ENCODE measurements around the gene TRIM33.

- TF ChIP-seq EZH2phosphoT487 (IDR thresholded peaks at IDR 0.05; ENCODE audit: insufficient read depth, low read depth) (no peak), EZH2 (IDR thresholded peaks at IDR 0.05; ENCODE audit: insufficient read depth, poor library complexity, severe bottlenecking) (no peak)
These were observed 151.2 kb downstream of the TRIM33 start for GRCh38 chr1:114359791-114360190.

All from GM23248 (cell line).